NT2/D1 (cell line): ENCODE measurements around the gene DNAJC10.

Experiments used
- SUZ12 ChIP-seq: IDR thresholded peaks from 2 replicates; pipeline ENCODE4 v1.6.1; 2011; ENCODE audit not compliant: insufficient read length, insufficient read depth; ENCODE audit errors: extremely low read depth
- YY1 ChIP-seq: IDR thresholded peaks from 2 replicates; pipeline ENCODE4 v1.6.1; 2011; ENCODE audit not compliant: insufficient read length, insufficient read depth
- ZNF274 ChIP-seq: IDR thresholded peaks from 2 replicates; pipeline ENCODE4 v1.6.1; 2011; ENCODE audit warnings: mild to moderate bottlenecking, low read depth, low read length

DNA sequence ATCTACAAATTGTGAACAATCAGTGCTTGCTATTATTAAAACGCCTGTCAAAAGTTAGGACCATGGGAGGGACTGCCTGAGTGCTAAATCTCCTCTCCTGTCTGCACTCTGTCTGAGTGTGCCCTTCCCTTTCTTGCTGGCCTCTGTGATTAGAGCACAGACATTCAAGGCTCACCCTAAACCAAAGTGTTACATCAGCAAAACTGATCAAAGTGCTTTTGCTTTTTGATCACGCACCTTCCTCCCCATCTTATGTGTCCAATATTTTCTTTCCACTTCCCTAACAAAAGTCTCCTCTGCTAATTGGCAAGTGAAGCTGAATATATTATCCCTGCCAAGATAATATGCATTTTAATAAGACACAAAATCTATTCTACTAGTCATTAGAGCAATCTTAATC is 30.5 kb upstream of the DNAJC10 start:
- TF ChIP-seq YY1: no peak
- TF ChIP-seq SUZ12: no peak
- TF ChIP-seq ZNF274: no peak
